Neural progenitor cell (in vitro differentiated cells): Measurements from ENCODE around the gene SEMA6A. TPM values are rescaled to one million over a fixed set of nuclear protein-coding genes. Genes with fewer than 3 reads are reported as not detected.

Source experiments
- DNase-seq: peaks from one replicate; pipeline ENCODE4 v3.0.0-alpha.2; 2016; ENCODE audit warnings: low spot score
- H2AFZ ChIP-seq: fragments of 200-600 bp; sonication (generic); replicated peaks from 2 replicates; pipeline ENCODE4 v1.6.1; 2016; ENCODE audit warnings: antibody characterized with exemption
- H3F3A ChIP-seq: fragments of 200-600 bp; sonication (generic); 2 replicates; pipeline ENCODE4 v1.6.1; 2016; ENCODE audit warnings: antibody characterized with exemption, low read depth
- H3K27ac ChIP-seq: fragments of 200-600 bp; sonication (generic); 2 replicates; pipeline ENCODE4 v1.5.1; 2016; ENCODE audit warnings: mild to moderate bottlenecking
- H3K27me3 ChIP-seq: fragments of 200-600 bp; sonication (generic); 2 replicates; pipeline ENCODE4 v1.6.1; 2016; ENCODE audit warnings: mild to moderate bottlenecking, moderate library complexity
- H3K36me3 ChIP-seq: fragments of 200-600 bp; sonication (generic); 2 replicates; pipeline ENCODE4 v1.5.1; 2016
- H3K4me1 ChIP-seq: fragments of 200-600 bp; sonication (generic); 2 replicates; pipeline ENCODE4 v1.6.1; 2016; ENCODE audit warnings: mixed run types
- H3K4me2 ChIP-seq: fragments of 200-600 bp; sonication (generic); 2 replicates; pipeline ENCODE4 v1.6.1; 2016
- H3K4me3 ChIP-seq: fragments of 200-600 bp; sonication (generic); 2 replicates; pipeline ENCODE4 v1.5.1; 2016
- H3K79me2 ChIP-seq: fragments of 200-600 bp; sonication (generic); 2 replicates; pipeline ENCODE4 v1.6.1; 2016; ENCODE audit warnings: low read depth
- H3K9ac ChIP-seq: fragments of 200-600 bp; sonication (generic); 2 replicates; pipeline ENCODE4 v1.6.1; 2016
- H3K9me3 ChIP-seq: fragments of 200-600 bp; sonication (generic); 2 replicates; pipeline ENCODE4 v1.5.1; 2016; ENCODE audit warnings: low read depth
- H4K20me1 ChIP-seq: fragments of 200-600 bp; sonication (generic); 2 replicates; pipeline ENCODE4 v1.6.1; 2016; ENCODE audit warnings: low read depth
- H3K27ac Mint-ChIP-seq: 3 replicates; pipeline ENCODE4 v1.8.0; 2021; ENCODE audit warnings: mixed read lengths
- H3K27me3 Mint-ChIP-seq: 2 replicates; pipeline ENCODE4 v1.8.0; 2022; ENCODE audit warnings: low read depth, mild to moderate bottlenecking, inconsistent platforms, moderate library complexity, mixed read lengths; ENCODE audit not compliant: insufficient read depth
- H3K36me3 Mint-ChIP-seq: 3 replicates; pipeline ENCODE4 v1.8.0; 2021; ENCODE audit warnings: mixed read lengths
- H3K4me1 Mint-ChIP-seq: 3 replicates; pipeline ENCODE4 v1.8.0; 2021; ENCODE audit warnings: mixed read lengths
- H3K4me3 Mint-ChIP-seq: 3 replicates; pipeline ENCODE4 v1.8.0; 2021; ENCODE audit warnings: mild to moderate bottlenecking, moderate library complexity, mixed read lengths
- H3K9me3 Mint-ChIP-seq: 3 replicates; pipeline ENCODE4 v1.8.0; 2020; ENCODE audit warnings: mixed read lengths
- CTCF ChIP-seq: fragments of 200-600 bp; sonication (generic); IDR thresholded peaks from 2 replicates; pipeline ENCODE4 v1.5.1; 2017; ENCODE audit warnings: antibody characterized with exemption, mild to moderate bottlenecking
- EZH2 ChIP-seq: fragments of 200-600 bp; sonication (generic); IDR thresholded peaks from 2 replicates; pipeline ENCODE4 v1.6.1; 2017; ENCODE audit warnings: antibody characterized with exemption, mild to moderate bottlenecking, moderate library complexity
- EZH2phosphoT487 ChIP-seq: fragments of 200-600 bp; sonication (generic); IDR thresholded peaks from 2 replicates; pipeline ENCODE4 v1.6.1; 2017; ENCODE audit warnings: antibody characterized with exemption
- total RNA-seq: library from RNA; depleted of rRNA; stranded (reverse); fragments of >200 nt; gene quantifications from 2 replicates; pipeline ENCODE4 v1.2.3, GENCODE V29; 2015; ENCODE audit warnings: low replicate concordance

Gene SEMA6A
- total RNA-seq, 1 donor from 2014 or later, result 86.4 TPM

GRCh38 chr5:116514421-116514970, 60.1 kb downstream of the SEMA6A start:
- Histone ChIP-seq H3K27ac (no peak overlapping the region), H3K36me3 (no peaks in the 10 kb centered on the region), H2AFZ (no peak overlapping the region), H3K4me1 (peaks cover 63% of the 10 kb centered on the region), H3K4me2 (no peak overlapping the region), H3K79me2 (peaks cover 100% of the 10 kb centered on the region), H3K9ac (no peak overlapping the region), H3K9me3 (no peaks in the 10 kb centered on the region), H3K27me3 (no peaks in the 10 kb centered on the region), H3K4me3 (no peak overlapping the region), H3F3A (no peaks in the 10 kb centered on the region), H4K20me1 (peaks cover 95% of the 10 kb centered on the region)
- no peaks in the 10 kb centered on the region for H3K27me3 Mint-ChIP-seq
- H3K9me3 Mint-ChIP-seq, result no peaks in the 10 kb centered on the region
- DNase-seq, result no peak
- no peak overlapping the region for H3K27ac Mint-ChIP-seq
- peaks cover 10% of the 10 kb centered on the region for H3K36me3 Mint-ChIP-seq
- TF ChIP-seq EZH2phosphoT487 (no peak), EZH2 (no peak), CTCF (no peak)
- peaks cover 32% of the 10 kb centered on the region for H3K4me1 Mint-ChIP-seq
- H3K4me3 Mint-ChIP-seq, result no peak overlapping the region

GRCh38 chr5:116510517-116510916, 64.1 kb downstream of the SEMA6A start:
- no peak overlapping the region for H2AFZ ChIP-seq
- peaks cover 37% of the 10 kb centered on the region for H3K4me1 Mint-ChIP-seq
- no peaks in the 10 kb centered on the region for H3K9me3 ChIP-seq
- peaks cover 62% of the 10 kb centered on the region for H3K4me1 ChIP-seq
- H4K20me1 ChIP-seq, result peaks cover 97% of the 10 kb centered on the region
- DNase-seq, result no peak
- H3F3A ChIP-seq, result peaks cover 5% of the 10 kb centered on the region
- H3K27ac ChIP-seq, result no peak overlapping the region
- no peaks in the 10 kb centered on the region for H3K27me3 Mint-ChIP-seq
- H3K4me3 ChIP-seq, result no peak overlapping the region
- H3K4me2 ChIP-seq, result peak overlapping the region; percentile 30
- H3K9me3 Mint-ChIP-seq, result no peaks in the 10 kb centered on the region
- H3K4me3 Mint-ChIP-seq, result no peak overlapping the region
- H3K36me3 Mint-ChIP-seq, result peaks cover 10% of the 10 kb centered on the region
- no peak overlapping the region for H3K9ac ChIP-seq
- peaks cover 100% of the 10 kb centered on the region for H3K79me2 ChIP-seq
- TF ChIP-seq EZH2 (no peak), CTCF (no peak), EZH2phosphoT487 (no peak)
- no peaks in the 10 kb centered on the region for H3K27me3 ChIP-seq
- H3K36me3 ChIP-seq, result no peaks in the 10 kb centered on the region
- no peak overlapping the region for H3K27ac Mint-ChIP-seq

GRCh38 chr5:116509483-116510244, 65.0 kb downstream of the SEMA6A start:
- Histone ChIP-seq H3K4me2 (no peak overlapping the region), H3K36me3 (no peaks in the 10 kb centered on the region), H3K27ac (no peak overlapping the region), H3K4me3 (no peak overlapping the region), H3K9ac (no peak overlapping the region), H3F3A (peaks cover 5% of the 10 kb centered on the region), H3K9me3 (no peaks in the 10 kb centered on the region), H3K4me1 (peaks cover 59% of the 10 kb centered on the region), H2AFZ (no peak overlapping the region), H3K79me2 (peaks cover 100% of the 10 kb centered on the region), H4K20me1 (peaks cover 97% of the 10 kb centered on the region), H3K27me3 (no peaks in the 10 kb centered on the region)
- DNase-seq, result no peak
- Mint-ChIP-seq H3K4me1 (peaks cover 37% of the 10 kb centered on the region), H3K9me3 (no peaks in the 10 kb centered on the region), H3K27me3 (no peaks in the 10 kb centered on the region), H3K27ac (no peak overlapping the region), H3K36me3 (peaks cover 13% of the 10 kb centered on the region), H3K4me3 (no peak overlapping the region)
- TF ChIP-seq EZH2, result no peak
- TF ChIP-seq CTCF, result no peak
- no peak for TF ChIP-seq EZH2phosphoT487
